ENCODE results near the gene ARL14EP.

GRCh38 chr11:30314625-30315024, 8.3 kb upstream of the ARL14EP start:
- TF ChIP-seq CTCF (IDR thresholded peaks at IDR 0.05; ENCODE audit: poor library complexity) = peak; percentile 66
- no peak for TF ChIP-seq EZH2phosphoT487 (IDR thresholded peaks at IDR 0.05; ENCODE audit: low read depth, severe bottlenecking, unreplicated experiment)
